ENCODE data around the gene WBP11.

WBP11 gene

DNA sequence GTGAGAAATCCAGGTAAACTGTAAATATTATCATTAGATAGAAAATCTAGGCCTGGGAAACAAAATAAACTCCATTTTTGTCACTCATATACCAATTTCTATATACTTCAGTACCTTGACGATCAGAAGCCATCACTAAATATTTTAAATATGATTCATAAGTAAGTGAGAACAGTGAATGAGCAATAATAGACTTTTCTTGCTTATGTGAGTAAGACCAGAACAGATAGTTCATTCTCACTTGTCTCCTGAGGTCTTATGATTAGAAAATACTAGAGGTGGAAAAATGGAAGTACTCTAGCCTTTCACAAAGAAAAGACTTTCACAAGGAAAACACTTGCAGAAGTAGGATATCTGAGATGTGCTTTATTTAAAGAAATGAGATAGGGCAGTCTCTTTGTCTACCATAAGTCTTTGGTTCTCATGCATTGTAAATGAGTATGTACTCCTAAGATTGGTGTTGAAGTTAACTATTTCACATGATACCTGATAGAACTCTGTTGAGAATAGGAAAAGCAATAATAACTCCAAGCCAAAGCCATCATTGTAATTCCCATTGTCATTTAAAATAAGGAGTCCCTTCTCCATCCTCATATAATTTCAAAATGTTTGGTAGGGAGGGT is 20.8 kb upstream of the WBP11 start:
- DNase-seq: no peak

DNA sequence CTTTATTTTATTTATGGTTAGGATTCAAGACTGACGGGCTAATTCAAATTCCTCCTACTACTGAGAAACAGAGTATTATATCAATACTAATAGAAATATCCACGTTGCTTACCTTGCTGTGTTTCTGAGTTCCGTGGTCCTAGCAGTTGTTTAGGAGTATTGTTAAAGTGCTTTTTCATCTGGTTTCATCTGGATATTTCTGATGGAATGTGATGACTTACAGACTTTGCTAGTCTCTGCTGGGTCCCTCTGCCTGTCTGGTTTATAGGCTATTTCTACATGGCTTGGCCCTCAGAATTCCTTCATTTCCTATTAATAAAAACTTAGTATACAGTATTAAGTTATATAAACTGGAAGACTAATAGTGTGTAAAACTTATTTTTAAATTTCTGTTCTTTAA is 10.7 kb upstream of the WBP11 start, which contains the start of gene SMCO3:
Gene SMCO3 (minus strand): TSS at position 169 of the 400 bp plus-strand sequence. CDS start 7,502 bp downstream, outside the sequence.
- no peak for DNase-seq

DNA sequence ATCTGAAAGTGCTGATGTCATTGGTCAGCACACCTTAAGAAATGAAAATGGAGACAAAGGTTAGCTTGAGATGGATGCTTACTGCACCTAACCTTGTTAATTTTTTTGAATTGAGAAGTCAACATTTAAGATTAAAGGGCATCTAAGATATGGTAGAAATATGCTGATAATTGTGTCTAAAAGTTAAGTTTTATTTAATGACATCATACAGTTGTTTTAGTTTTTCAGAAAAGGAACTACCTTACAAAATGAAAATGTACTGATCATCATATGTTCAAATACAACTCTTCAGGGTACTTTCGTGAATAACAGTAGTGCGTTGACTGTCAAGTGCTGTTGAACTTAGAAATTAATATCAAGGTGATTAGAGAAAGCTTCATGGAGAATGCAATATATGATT is 8.2 kb upstream of the WBP11 start:
- no peak for DNase-seq

- no peak for DNase-seq
These were observed 7.7 kb upstream of the WBP11 start for GRCh38 chr12:14810953-14811483.

DNA sequence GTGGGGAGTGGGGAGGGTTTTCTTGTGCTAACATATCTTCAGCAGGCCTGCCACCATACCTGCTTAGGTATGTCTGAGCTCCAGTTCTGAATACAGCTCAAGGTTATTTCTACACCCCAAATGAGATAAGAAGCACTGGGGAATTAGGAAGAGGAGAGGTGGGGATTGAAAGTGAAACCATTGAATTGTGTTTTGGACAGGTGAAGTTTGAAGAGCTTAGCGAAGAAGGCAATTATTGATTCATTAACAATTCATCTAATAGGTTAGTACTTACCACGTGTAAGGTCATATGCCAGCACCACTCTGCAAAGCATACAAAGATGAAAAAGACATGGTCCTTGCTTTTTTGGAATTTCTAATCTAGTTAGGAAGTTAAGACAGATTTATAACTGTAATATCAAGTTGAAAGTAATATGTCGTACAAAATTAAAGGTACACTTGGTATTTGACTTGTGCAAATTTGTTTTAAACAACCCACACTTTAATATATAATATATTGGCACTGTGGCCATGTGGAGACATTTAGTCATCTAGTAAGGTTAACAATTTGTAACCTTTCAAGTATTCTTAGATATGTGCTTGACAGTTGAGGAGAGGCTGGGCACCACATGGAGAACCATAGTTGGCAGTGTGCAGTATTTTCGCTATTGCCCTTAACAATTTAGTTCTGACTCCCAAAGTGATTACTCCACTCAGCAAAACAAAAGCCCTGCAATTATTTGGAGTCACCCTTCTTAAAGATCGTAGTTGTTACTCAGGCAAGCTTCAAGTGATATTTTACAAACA is 7.1 kb upstream of the WBP11 start:
- DNase-seq: no peak

- no peak for DNase-seq
These were observed 517 bp upstream of the WBP11 start for GRCh38 chr12:14803830-14804160.

DNA sequence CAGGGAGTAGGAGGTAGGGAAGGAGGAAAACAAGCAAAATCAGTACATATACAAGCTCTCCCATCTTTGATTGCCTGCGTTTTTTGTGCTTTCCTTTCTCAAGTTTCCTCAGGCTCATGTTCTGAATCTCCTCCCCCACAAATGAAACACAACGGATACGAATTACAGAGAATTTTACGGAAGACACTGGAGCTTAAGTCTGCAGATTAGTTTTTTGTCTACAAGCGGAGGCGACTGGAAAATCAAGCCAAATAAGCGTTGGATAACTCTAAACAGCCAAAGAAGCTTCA is 612 bp downstream of the WBP11 start:
- DNase-seq: no peak

DNA sequence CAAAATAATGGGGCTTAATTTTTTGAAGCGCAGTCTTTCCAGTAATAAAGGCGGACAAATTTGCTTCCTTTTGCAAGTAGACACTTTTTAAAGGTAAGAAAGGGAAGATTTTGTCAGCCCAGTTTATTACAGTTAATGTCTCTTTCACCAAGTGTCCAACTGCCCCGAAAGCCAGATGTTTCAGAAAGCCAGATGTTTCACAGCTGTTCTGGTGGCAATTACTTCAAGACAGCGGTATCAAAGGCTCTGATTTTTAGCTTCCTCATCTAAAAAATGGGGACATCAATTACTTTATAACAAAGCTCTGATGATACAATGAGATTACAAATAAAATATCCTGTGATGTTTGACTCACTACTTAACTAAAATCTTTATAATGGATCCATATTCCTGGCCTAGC is 1.0 kb downstream of the WBP11 start:
- no peak for DNase-seq

DNA sequence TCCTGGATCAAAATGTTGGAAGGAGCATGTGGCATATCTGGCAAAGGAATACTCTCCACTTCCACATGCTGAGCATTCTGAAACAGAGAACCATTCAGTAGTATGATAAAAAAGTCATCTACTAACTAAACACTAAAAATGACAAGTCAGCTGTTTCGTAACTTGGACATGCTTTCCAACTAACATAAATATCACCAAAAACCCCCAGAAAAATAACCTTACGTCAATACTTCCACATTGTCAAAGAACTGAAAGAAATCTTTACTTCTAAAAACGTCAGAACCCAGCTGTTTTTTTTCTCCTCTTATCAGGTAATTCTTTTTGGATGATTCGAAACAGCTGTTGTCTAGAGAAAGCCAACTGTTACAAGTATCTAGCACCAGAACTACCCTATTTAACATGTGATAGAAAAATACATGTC is 8.2 kb downstream of the WBP11 start:
- no peak for DNase-seq

- DNase-seq: no peak
These were observed 17.7 kb downstream of the WBP11 start for GRCh38 chr12:14785568-14785967.

GRCh38 chr12:14784471-14784870 is 18.8 kb downstream of the WBP11 start:
- no peak for DNase-seq

GRCh38 chr12:14782756-14783155 is 20.5 kb downstream of the WBP11 start:
- DNase-seq: no peak

GRCh38 chr12:14781563-14781962 is 21.7 kb downstream of the WBP11 start:
- no peak for DNase-seq

GRCh38 chr12:14780859-14781258 is 22.4 kb downstream of the WBP11 start:
- no peak for DNase-seq

DNA sequence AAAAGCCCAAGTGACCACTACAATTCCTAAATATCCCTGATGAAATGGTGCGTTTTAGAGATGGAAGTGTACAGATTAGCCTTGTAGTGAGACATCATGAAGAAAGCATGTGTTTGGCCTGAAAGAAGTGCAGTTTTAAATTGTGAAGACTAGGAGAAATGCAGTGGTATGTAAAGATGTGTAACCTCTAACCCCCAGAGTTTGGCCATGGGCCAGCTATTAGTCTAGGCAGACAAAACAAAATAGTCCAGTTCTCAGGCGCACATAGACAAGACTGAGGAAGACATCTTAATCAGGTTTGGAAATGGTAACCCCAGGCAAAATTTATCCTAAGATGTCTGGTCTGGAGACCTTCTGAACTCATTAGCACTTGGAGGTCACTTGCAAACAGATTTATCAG is 23.4 kb downstream of the WBP11 start:
- no peak for DNase-seq

- no peak for DNase-seq
These were observed 26.0 kb downstream of the WBP11 start for GRCh38 chr12:14777271-14777670.

DNA sequence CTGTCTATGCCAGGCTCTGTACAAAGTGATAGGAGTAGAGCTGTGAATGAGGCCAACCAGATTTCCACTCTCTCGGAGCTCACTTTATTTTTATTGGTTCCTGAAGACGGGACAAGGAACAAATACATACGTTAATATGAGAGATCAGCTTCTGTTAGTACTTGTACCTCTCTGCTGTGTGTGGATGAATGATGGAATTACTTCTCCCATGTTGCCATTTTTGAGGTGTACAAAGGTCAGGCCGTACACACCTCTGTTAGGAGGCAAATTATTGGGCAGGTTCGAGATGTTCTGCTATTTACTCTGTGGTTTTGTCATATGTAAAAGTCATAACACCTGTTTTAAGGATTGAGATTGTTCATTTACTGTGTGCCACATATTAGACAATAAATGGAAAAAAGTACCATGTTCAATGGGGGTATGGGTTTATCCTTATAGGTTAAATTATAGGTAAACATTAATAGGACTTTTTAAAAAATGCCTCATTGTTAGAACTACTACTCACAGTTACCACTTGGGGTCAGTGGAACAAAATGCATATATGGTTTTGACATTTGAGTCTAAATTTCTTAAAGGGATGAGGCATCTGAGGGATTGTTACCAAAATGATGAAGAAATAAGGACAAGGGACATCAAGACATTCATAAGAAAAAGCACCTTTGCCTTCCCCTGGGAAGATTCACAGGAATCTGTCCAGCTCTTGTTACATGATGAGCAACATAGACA is 26.9 kb downstream of the WBP11 start:
- no peak for DNase-seq

- DNase-seq: no peak
These were observed 27.7 kb downstream of the WBP11 start for GRCh38 chr12:14775636-14775980.

- no peak for DNase-seq
These were observed 28.2 kb downstream of the WBP11 start for GRCh38 chr12:14774906-14775635.

DNA sequence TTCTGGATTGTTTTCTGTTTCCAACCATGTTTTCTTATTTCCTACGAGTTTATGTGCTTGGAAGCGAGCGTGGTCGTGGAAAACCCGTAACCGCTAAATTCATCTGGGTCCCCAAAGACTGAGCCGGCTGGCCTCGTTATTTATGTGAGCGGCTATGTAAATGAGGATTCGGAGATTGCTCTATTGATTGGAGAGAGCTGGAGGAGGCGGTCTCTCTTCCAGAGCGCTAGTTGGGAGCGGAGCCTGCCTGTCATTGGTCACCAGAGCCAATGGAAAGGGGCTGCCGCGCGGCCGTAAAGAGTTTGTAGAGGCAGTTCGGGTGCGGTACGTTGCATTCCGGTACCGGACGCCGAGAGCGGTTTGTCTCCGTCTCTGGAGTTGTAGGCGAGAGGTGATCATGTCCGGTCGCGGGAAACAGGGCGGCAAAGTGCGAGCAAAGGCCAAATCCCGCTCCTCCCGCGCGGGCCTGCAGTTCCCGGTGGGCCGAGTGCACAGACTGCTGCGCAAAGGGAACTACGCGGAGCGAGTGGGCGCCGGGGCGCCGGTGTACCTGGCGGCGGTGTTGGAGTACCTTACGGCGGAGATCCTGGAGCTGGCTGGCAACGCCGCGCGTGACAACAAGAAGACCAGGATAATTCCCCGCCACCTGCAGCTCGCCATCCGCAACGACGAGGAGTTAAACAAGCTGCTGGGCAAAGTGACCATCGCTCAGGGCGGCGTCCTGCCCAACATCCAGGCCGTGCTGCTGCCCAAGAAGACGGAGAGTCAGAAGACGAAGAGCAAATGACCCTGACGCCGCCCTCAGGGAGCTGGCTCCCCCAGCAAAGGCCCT is 29.0 kb downstream of the WBP11 start:
- DNase-seq: peak; percentile 64 to 77

DNA sequence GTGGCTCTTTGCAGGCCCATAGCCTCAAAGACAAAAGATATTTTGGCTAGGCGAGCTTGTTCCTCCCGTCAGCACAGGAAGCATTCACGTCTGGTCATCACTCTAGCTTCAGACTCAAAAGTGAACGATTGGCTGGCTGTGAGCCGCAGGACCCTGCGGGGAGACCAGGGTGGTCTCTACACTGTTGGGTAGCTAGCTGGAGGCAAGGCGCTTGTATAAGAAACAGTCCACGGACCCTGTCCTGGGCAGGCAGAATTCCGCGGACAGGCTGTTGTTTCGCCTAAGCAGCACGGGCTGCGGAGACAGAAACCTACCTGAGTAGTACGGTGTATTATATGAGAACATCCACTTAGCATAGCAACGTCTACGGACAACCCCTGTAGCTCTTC is 29.6 kb downstream of the WBP11 start:
- DNase-seq: peak in 1 of 2 experiments; percentile 46

DNA sequence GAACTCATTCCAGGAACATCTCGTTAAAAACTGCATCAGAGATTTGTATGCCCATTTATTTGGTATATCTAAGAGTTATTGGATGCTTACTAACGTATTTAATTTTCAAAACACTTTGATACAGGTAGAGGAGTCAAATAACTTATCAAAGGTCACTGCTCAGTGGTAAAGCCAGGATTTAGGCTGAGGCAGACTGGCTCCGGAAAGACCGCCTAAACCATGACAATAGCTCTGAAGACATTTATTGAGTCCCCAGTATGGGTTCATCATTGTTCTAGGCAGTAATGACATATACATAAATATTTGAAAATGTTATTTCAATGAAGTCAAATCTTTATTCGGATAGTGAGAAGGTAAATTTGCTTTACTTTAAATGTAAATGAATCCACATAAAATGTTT is 30.3 kb downstream of the WBP11 start:
- no peak for DNase-seq

Measured in cerebellar nuclear complex (tissue), 1 donor.